GM12878 (cell line): ENCODE measurements around the gene LCT. TPM values are rescaled to one million over a fixed set of nuclear protein-coding genes. Genes with fewer than 3 reads are reported as not detected.

ENCODE experiments used
- ATAC-seq: fragments of 200-7000 bp; cut with Tn5 transposase; 3 replicates; pipeline ENCODE4 v1.9.1; 2020; ENCODE audit warnings: mild to moderate bottlenecking, moderate library complexity
- BruUV-seq: library from RNA; stranded (reverse); fragments of 400-500 nt; replicated peaks from 2 replicates; lab custom pipeline; 2021; lab: Mats Ljungman, UMichigan
- CTCF ChIA-PET: fragments of 300-600 bp; sonication (Branson Sonifier 250); formaldehyde crosslinking; extraction: SDS; loops from one replicate; lab custom pipeline; 2021; ENCODE audit warnings: inconsistent platforms; lab: Yijun Ruan, JAX
- POLR2A ChIA-PET: fragments of 350-600 bp; formaldehyde crosslinking; extraction: SDS; loops from one replicate; lab custom pipeline; 2021; ENCODE audit warnings: inconsistent platforms; lab: Charles Lee
- RAD21 ChIA-PET: fragments of 300-600 bp; sonication (Branson Sonifier 250); formaldehyde crosslinking; loops from one replicate; lab custom pipeline; 2023; ENCODE audit warnings: antibody characterized with exemption; ENCODE audit not compliant: unreplicated experiment; lab: Charles Lee
- SMC1A ChIA-PET: fragments of 300-600 bp; sonication (Branson Sonifier 250); formaldehyde crosslinking; loops from one replicate; lab custom pipeline; 2023; ENCODE audit not compliant: unreplicated experiment, uncharacterized antibody; lab: Charles Lee
- DNase-seq: peaks from one replicate; pipeline ENCODE4 v3.0.0-alpha.2; 2011; ENCODE audit warnings: low read depth, low spot score
- FAIRE-seq: peaks from 3 replicates; lab custom pipeline; 2011; peaks lifted over from hg19 to GRCh38; lab: Jason Lieb, UNC
- H2AFZ ChIP-seq: 2 replicates; pipeline ENCODE4 v1.6.0; 2011; ENCODE audit warnings: low read depth, low read length, control low read depth; ENCODE audit not compliant: control insufficient read depth
- H3K27ac ChIP-seq: 2 replicates; pipeline ENCODE4 v1.5.1; 2011; ENCODE audit warnings: control low read depth; ENCODE audit not compliant: control insufficient read depth, insufficient read depth
- H3K27me3 ChIP-seq, 2 experiments: replicated peaks in 1 of 2; 2 replicates each; pipeline versions ENCODE4 v1.6.0 to v1.6.1; 2011; ENCODE audit warnings: low read length in 1 of 2; ENCODE audit not compliant: control insufficient read depth in 2 of 2, insufficient read depth in 2 of 2
- H3K36me3 ChIP-seq, 2 experiments: 2 replicates each; pipeline ENCODE4 v1.5.1; 2011; ENCODE audit warnings: low read length in 1 of 2; ENCODE audit not compliant: control insufficient read depth in 2 of 2, insufficient read depth in 2 of 2
- H3K4me1 ChIP-seq: 2 replicates; pipeline ENCODE4 v1.6.1; 2011; ENCODE audit warnings: mild to moderate bottlenecking, low read length, moderate library complexity, mixed read lengths; ENCODE audit not compliant: control insufficient read depth, insufficient read depth
- H3K4me2 ChIP-seq: 2 replicates; pipeline ENCODE4 v1.6.0; 2011; ENCODE audit warnings: control low read depth; ENCODE audit not compliant: control insufficient read depth, insufficient read depth
- H3K4me3 ChIP-seq: fragments of 200-600 bp; sonication (generic); 2 replicates; pipeline ENCODE4 v1.5.1; 2016
- H3K79me2 ChIP-seq: 2 replicates; pipeline ENCODE4 v1.6.0; 2011; ENCODE audit warnings: low read length; ENCODE audit not compliant: control insufficient read depth, insufficient read depth
- H3K9ac ChIP-seq: 2 replicates; pipeline ENCODE4 v1.8.0; 2011; ENCODE audit warnings: low read length, control low read depth, mixed read lengths; ENCODE audit not compliant: control insufficient read depth, insufficient read depth
- H3K9me3 ChIP-seq: replicated peaks from 3 replicates; pipeline ENCODE4 v1.5.1; 2011; ENCODE audit warnings: mild to moderate bottlenecking, low read length; ENCODE audit not compliant: control insufficient read depth, insufficient read depth
- H4K20me1 ChIP-seq: 2 replicates; pipeline ENCODE4 v1.6.0; 2011; ENCODE audit not compliant: control insufficient read depth, insufficient read depth
- BHLHE40 ChIP-seq, 2 experiments: fragments of 450-650 bp in 1 of 2; IDR thresholded peaks; 2 replicates each; pipeline ENCODE4 v1.6.1; 2011 to 2017; ENCODE audit warnings: low read depth in 2 of 2, borderline replicate concordance in 1 of 2, improper control_type of control experiment in 1 of 2, low read length in 1 of 2, mild to moderate bottlenecking in 1 of 2
- BRCA1 ChIP-seq: IDR thresholded peaks from 2 replicates; pipeline ENCODE4 v1.6.1; 2011; ENCODE audit warnings: low read depth, low read length, improper control_type of control experiment
- CREM ChIP-seq: IDR thresholded peaks from 2 replicates; pipeline ENCODE4 v1.6.1; 2014; ENCODE audit warnings: antibody characterized with exemption, low read depth
- EGR1 ChIP-seq, 2 experiments: IDR thresholded peaks; 1 replicate in 1 of 2; 2 replicates in 1 of 2; pipeline ENCODE4 v1.6.1; 2011 to 2012; ENCODE audit warnings: low read depth in 2 of 2, low read length in 2 of 2, borderline replicate concordance in 1 of 2, mild to moderate bottlenecking in 1 of 2, moderate library complexity in 1 of 2
- ESRRA ChIP-seq: IDR thresholded peaks from 2 replicates; pipeline ENCODE4 v1.6.1; 2012; ENCODE audit warnings: mild to moderate bottlenecking, low read length, improper control_type of control experiment
- ETV6 ChIP-seq, 2 experiments: fragments of 450-650 bp in 1 of 2; IDR thresholded peaks in 1 of 2; conservative IDR thresholded peaks in 1 of 2; 2 replicates each; pipeline ENCODE4 v1.6.1; 2014; ENCODE audit warnings: antibody characterized with exemption in 1 of 2, borderline replicate concordance in 1 of 2, low read depth in 1 of 2, mild to moderate bottlenecking in 1 of 2, moderate library complexity in 1 of 2
- GABPA ChIP-seq: IDR thresholded peaks from 2 replicates; pipeline ENCODE4 v1.6.1; 2014; ENCODE audit warnings: antibody characterized with exemption, low read depth, mild to moderate bottlenecking, inconsistent platforms
- JUND ChIP-seq: IDR thresholded peaks from 2 replicates; pipeline ENCODE4 v1.6.1; 2012; ENCODE audit warnings: low read depth, mild to moderate bottlenecking, low read length, improper control_type of control experiment, moderate library complexity
- NR2C1 ChIP-seq: fragments of 450-650 bp; IDR thresholded peaks from 2 replicates; pipeline ENCODE4 v1.6.1; 2017; ENCODE audit warnings: antibody characterized with exemption, mild to moderate bottlenecking, moderate library complexity
- PKNOX1 ChIP-seq: fragments of 450-650 bp; IDR thresholded peaks from 2 replicates; pipeline ENCODE4 v1.6.1; 2016; ENCODE audit warnings: mild to moderate bottlenecking
- SKIL ChIP-seq: fragments of 450-650 bp; IDR thresholded peaks from 2 replicates; pipeline ENCODE4 v1.6.1; 2017; ENCODE audit warnings: mild to moderate bottlenecking, low read depth, inconsistent platforms; ENCODE audit not compliant: poor library complexity, severe bottlenecking
- TCF12 ChIP-seq: IDR thresholded peaks from 2 replicates; pipeline ENCODE4 v1.6.1; 2011; ENCODE audit warnings: low read depth, mild to moderate bottlenecking, low read length
- TCF7 ChIP-seq: IDR thresholded peaks from 2 replicates; pipeline ENCODE4 v1.6.1; 2014; ENCODE audit warnings: antibody characterized with exemption, borderline replicate concordance
- YY1 ChIP-seq: IDR thresholded peaks from 2 replicates; pipeline ENCODE4 v1.6.1; 2011; ENCODE audit warnings: low read depth, mild to moderate bottlenecking, low read length
- ZBTB11 ChIP-seq: fragments of 450-650 bp; formaldehyde crosslinking; IDR thresholded peaks from 2 replicates; pipeline ENCODE4 v1.5.0; 2022; ENCODE audit warnings: mild to moderate bottlenecking, missing genetic modification characterization
- ZNF217 ChIP-seq: fragments of 450-650 bp; IDR thresholded peaks from 2 replicates; pipeline ENCODE4 v1.6.1; 2017; ENCODE audit warnings: antibody characterized with exemption, mild to moderate bottlenecking
- WGBS: methylation state at CpG from one replicate; pipeline ENCODE4 v1.1.6; 2016; ENCODE audit warnings: low lambda C conversion rate; ENCODE audit not compliant: insufficient replicate concordance, insufficient coverage; ENCODE audit errors: missing lambda C conversion rate; 5-methylcytosine and 5-hydroxymethylcytosine counted together
- in situ Hi-C: fragments of 300-500 bp; cut with MboI; formaldehyde crosslinking; loops from 9 replicates; pipeline ENCODE4 v1.14.3; 2018; ENCODE audit warnings: mixed read lengths
- intact Hi-C: fragments of 100-400 bp; cut with micrococcal nuclease; formaldehyde crosslinking; loops from one replicate; pipeline ENCODE4 v1.14.2; 2022; ENCODE audit not compliant: unreplicated experiment
- polyA plus RNA-seq, 11 experiments: library from polyadenylated mRNA; depleted of rRNA in 4 of 11; unstranded in 6 of 11; stranded (reverse) in 5 of 11; fragments of >200 nt; fragmentation: Nextera tagmentation in 4 of 11; fragmentation: Illumina TruSeq in 1 of 11; extraction: Ambion mirVana in 4 of 11; extraction: Trizol in 1 of 11; gene quantifications; 1 replicate in 1 of 11; 2 replicates in 10 of 11; pipeline versions ENCODE4 v1.2.1 to v1.2.3, GENCODE V29; 2011 to 2016; ENCODE audit warnings: inconsistent platforms in 2 of 11, missing spikeins in 2 of 11, low read depth in 1 of 11
- total RNA-seq, 4 experiments: library from RNA; depleted of rRNA in 3 of 4; stranded (reverse); fragments of >200 nt in 3 of 4; fragmentation: Illumina TruSeq in 1 of 4; extraction: Trizol in 1 of 4; gene quantifications; 2 replicates each; pipeline versions ENCODE4 v1.2.1 to v1.2.3, GENCODE V29; 2013 to 2021

Gene LCT
- total and polyA plus RNA-seq, 10 of the 15 experiments (the other 5 are each of a cell fraction or from before 2014, with no cell fraction given) = 0.02 to 0.09 (median 0.07) TPM; not detected in 3

- H3K79me2 ChIP-seq = no peaks in the 10 kb centered on the region
- ChIA-PET SMC1A (interaction anchor here (0.8 to 1.4 kb wide), 2 partner anchors 16 to 107 kb away, joined by 4 read pairs; no protein-coding TSS in a partner anchor), POLR2A (no interaction called here), RAD21 (no interaction called here), CTCF (interaction anchor here (0.7 to 0.8 kb wide), 2 partner anchors 54 to 81 kb away, joined by 3 to 5 read pairs; no protein-coding TSS in a partner anchor)
- DNase-seq (no peak), FAIRE-seq (no peak), ATAC-seq (no peak)
- BruUV-seq = no TSS peak
- WGBS = 91% methylated on average over 17 of the region's 17 CpGs
- no peaks in the 10 kb centered on the region for H4K20me1 ChIP-seq
- no peak overlapping the region for H2AFZ ChIP-seq
- intact Hi-C loops = loop anchor here (5.0 kb wide), 1 partner anchor 109 kb away; the partner anchor contains the start of gene UBXN4
- no peaks in the 10 kb centered on the region for H3K4me1 ChIP-seq
- H3K27ac ChIP-seq = no peak overlapping the region
- TF ChIP-seq YY1 = no peak
- TF ChIP-seq BRCA1 = no peak
- TF ChIP-seq BHLHE40 (IDR thresholded peaks at IDR 0.05; ENCODE audit: borderline replicate concordance in 1 of 2, low read depth in 2 of 2, low read length in 1 of 2) = no peak
- no peak for TF ChIP-seq SKIL
- no peak for TF ChIP-seq ZNF217
- TF ChIP-seq TCF7 = no peak
- TF ChIP-seq JUND = no peak
- no peak for TF ChIP-seq EGR1 (IDR thresholded peaks at IDR 0.05; ENCODE audit: borderline replicate concordance in 1 of 2, low read depth in 2 of 2, low read length in 2 of 2)
- TF ChIP-seq NR2C1 = no peak
- TF ChIP-seq CREM = no peak
- TF ChIP-seq PKNOX1 = no peak
- TF ChIP-seq ESRRA = no peak
- TF ChIP-seq TCF12 = no peak
- no peak for TF ChIP-seq ZBTB11 (CRISPR knock-in tag)
- TF ChIP-seq ETV6 (conservative IDR thresholded peaks at IDR 0.05 in 1 of 2, IDR thresholded peaks at IDR 0.05 in 1 of 2; ENCODE audit: borderline replicate concordance in 1 of 2, low read depth in 1 of 2) = no peak
- TF ChIP-seq GABPA = no peak
- H3K4me2 ChIP-seq = no peak overlapping the region
- H3K4me3 ChIP-seq = no peak overlapping the region
- no peak overlapping the region for H3K9ac ChIP-seq
- peaks cover 4 to 11% of the 10 kb centered on the region in 2 experiments for H3K36me3 ChIP-seq
- in situ Hi-C loops = no loop called here
- H3K9me3 ChIP-seq = no peaks in the 10 kb centered on the region
- no peaks in the 10 kb centered on the region for H3K27me3 ChIP-seq
These were observed 14.1 kb upstream of the LCT start for GRCh38 chr2:135850892-135851668.
